ENCODE results near the gene SRSF12.

- TF ChIP-seq POLR2A (IDR thresholded peaks at IDR 0.05) (no peak), CTCF (IDR thresholded peaks at IDR 0.05) (no peak)
These were observed 32.3 kb downstream of the SRSF12 start for GRCh38 chr6:89085409-89086205.

Data from lower leg skin (tissue), 3 donors.